GM15510 (cell line): Measurements from ENCODE around the gene TPSG1.

Experiments used
- POLR2A ChIP-seq: IDR thresholded peaks from 3 replicates; pipeline ENCODE4 v1.6.1; 2011; ENCODE audit warnings: borderline replicate concordance; ENCODE audit not compliant: insufficient read length; ENCODE audit errors: extremely low read depth

The TPSG1 gene

GRCh38 chr16:1221628-1222552, 3.2 kb downstream of the TPSG1 start:
- no peak for TF ChIP-seq POLR2A

DNA sequence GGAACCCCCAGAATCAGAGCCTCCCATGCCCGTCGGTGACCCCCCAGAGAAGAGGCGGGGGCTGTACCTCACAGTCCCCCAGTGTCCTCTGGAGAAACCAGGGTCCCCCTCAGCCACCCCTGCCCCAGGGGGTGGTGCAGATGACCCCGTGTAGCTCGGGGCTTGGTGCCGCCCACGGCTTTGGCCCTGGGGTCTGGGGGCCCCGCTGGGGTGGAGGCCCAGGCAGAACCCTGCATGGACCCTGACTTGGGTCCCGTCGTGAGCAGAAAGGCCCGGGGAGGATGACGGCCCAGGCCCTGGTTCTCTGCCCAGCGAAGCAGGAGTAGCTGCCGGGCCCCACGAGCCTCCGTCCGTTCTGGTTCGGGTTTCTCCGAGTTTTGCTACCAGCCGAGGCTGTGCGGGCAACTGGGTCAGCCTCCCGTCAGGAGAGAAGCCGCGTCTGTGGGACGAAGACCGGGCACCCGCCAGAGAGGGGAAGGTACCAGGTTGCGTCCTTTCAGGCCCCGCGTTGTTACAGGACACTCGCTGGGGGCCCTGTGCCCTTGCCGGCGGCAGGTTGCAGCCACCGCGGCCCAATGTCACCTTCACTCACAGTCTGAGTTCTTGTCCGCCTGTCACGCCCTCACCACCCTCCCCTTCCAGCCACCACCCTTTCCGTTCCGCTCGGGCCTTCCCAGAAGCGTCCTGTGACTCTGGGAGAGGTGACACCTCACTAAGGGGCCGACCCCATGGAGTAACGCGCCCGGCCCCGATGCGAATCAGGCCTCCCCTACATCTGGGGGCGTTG, 4.0 kb downstream of the TPSG1 start:
- TF ChIP-seq POLR2A = no peak

- no peak for TF ChIP-seq POLR2A
These were observed 4.9 kb downstream of the TPSG1 start for GRCh38 chr16:1220098-1220728.

GRCh38 chr16:1218930-1219611, 6.0 kb downstream of the TPSG1 start:
- no peak for TF ChIP-seq POLR2A

GRCh38 chr16:1218061-1218929, 6.8 kb downstream of the TPSG1 start:
- no peak for TF ChIP-seq POLR2A

DNA sequence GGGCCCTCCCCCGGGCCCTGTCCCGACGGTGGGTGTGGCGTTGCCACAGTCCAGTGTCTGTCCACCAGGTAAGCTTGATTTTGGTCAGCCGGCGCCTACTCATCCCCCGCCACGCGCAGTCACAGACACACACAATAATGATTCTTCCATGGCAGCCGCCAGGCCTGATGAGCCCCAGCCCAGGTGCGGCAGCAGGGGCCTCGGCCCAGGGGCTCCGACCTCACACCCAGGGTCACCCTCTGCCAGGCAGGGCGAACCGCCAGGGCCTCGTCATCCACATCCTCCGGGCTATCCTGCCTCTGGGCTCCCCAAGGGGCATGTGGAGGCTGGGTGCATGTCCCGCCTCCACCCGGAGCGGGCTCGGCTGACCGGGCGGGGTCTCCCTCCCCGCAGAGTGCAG, 7.5 kb downstream of the TPSG1 start:
- no peak for TF ChIP-seq POLR2A

DNA sequence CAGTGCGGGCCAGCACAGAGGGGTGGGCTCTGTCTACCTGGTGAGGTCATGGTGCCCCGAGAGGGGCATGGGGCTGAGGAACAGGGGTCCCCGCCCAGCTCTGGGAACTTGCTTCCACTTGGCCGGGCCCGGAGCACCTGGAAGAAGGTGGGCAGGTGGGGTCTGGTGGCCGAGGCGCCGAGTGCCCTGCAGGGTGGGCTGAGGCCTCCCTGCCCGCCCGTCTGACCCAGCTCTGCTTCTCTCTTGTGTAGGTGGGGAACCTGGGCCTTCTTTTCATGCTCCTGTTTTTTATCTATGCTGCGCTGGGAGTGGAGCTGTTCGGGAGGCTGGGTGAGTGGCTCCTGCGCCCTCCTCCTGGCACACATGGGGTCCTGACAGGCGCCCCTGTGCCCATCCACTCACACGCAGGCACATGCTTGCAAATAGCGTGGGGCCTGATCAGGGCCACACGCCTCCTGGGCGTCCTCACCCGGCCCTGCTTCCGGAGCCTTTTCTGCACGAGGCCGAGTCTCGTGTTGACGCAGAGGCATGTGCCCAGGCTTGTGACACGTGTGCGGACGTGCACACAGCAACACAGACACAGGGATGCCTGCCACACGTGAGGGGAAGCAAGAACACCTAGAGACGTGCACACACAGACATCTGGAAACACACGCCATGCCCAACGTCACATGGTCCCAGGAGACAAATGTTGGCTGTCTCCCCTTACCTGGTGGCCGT, 8.2 kb downstream of the TPSG1 start:
- no peak for TF ChIP-seq POLR2A

DNA sequence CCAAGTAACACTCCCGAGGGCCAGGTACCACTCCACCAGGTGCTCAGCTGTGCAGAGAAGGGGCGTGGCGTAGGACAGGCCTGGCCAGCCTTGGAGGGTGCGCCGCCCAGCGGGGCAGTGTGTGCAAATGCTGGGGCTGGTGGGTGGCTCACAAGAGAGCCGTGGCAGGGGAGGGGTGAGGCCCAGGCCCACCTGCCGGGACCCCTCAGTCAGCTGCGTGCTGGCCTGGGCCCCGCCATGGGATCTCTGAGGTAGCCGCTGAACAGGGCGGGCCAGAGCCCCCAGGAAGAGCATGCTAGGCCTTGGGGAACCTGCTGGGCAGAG, 8.8 kb downstream of the TPSG1 start:
- TF ChIP-seq POLR2A = no peak

DNA sequence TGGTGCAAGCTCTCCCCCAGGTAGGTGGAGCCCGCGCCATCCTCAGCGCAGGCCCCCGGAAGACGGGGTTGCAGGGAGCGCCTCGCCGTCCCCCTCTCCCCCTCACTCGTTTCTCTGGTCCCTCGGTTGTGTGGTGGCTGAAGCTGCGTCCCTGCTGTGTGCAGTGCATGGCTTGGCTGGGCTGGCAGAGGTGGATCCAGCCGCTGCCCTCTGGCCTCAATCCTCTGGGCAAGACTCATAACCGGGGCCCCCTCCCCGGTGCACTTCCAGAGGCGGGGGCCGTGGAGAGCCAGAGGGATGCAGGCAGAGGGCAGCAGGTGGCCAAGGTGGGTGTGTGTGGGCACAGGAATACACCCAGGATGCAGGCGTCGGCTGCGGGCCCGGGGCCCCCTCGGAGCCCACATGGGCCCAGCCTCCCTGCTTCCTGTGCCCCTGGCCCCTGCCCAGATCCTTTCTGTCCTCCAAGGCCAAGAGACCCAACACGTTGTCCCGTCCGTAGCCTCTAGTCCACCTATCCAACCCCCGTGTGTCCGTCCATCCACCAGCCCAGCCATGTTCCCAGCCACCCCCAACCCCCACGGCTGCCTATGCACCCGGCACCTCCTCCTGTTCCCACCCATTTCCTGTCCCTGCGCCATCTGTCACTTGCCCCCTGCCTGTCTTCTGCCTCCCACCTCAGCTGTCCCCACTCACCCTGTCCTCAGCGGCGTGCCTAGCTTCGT, 9.3 kb downstream of the TPSG1 start:
- TF ChIP-seq POLR2A = no peak

DNA sequence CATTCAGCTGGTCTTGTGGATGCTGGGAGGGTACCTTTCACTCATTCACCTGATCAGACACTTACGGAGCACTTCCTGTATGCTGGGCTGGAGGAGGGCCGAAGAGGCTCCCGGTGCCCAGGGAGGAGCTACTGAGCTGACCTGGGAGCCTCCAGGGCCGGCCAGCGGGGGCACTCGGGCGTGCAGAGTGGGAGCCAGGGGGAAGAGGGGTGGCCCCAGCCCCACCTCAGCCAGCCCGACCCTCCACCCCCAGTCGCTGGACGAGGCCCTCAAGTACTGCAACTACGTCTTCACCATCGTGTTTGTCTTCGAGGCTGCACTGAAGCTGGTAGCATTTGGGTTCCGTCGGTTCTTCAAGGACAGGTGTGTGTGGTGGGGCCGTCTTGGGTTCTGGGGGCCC, 10.3 kb downstream of the TPSG1 start:
- no peak for TF ChIP-seq POLR2A

GRCh38 chr16:1213796-1214372, 11.2 kb downstream of the TPSG1 start:
- no peak for TF ChIP-seq POLR2A

GRCh38 chr16:1213231-1213630, 11.8 kb downstream of the TPSG1 start:
- TF ChIP-seq POLR2A = no peak
